Stimulated activated CD4-positive, alpha-beta T cell treated with anti-CD3 and anti-CD28 coated beads, Interleukin-2, amount 100 ng/mL, for 24 hours (primary cell): Measurements from ENCODE around the gene TTLL1.

Experiments
- DNase-seq, 2 donors: peaks; one replicate each; pipeline ENCODE4 v3.0.0-alpha.2; 2020

Gene TTLL1

GRCh38 chr22:42990131-42990838 is 98.9 kb downstream of the TTLL1 start:
- DNase-seq = no peak
